Adrenal gland (tissue), 12 donors: Measurements from ENCODE around the gene HNRNPU. TPM values are rescaled to one million over a fixed set of nuclear protein-coding genes. Genes with fewer than 3 reads are reported as not detected.

Experiments used
- DNase-seq, 7 donors: peaks; one replicate each; pipeline ENCODE4 v3.0.0-alpha.2; 2019 to 2020
- H3K27ac ChIP-seq, 5 donors: fragments of 200-600 bp; sonication (generic) in 4 of 5; 1 replicate in 3 of 5; 2 replicates in 2 of 5; pipeline versions ENCODE4 v1.5.1 to v1.8.0; 2016 to 2020; ENCODE audit warnings: mild to moderate bottlenecking in 1 of 5
- H3K27me3 ChIP-seq: fragments of 200-600 bp; 2 replicates; pipeline ENCODE4 v1.8.0; 2021
- H3K36me3 ChIP-seq, 2 donors: fragments of 200-600 bp; replicated peaks in 1 of 2; 1 replicate in 1 of 2; 2 replicates in 1 of 2; pipeline versions ENCODE4 v1.5.1 to v1.8.0; 2018 to 2022
- H3K4me1 ChIP-seq, 2 donors: fragments of 200-600 bp; replicated peaks in 1 of 2; 1 replicate in 1 of 2; 2 replicates in 1 of 2; pipeline versions ENCODE4 v1.5.1 to v1.8.0; 2018 to 2021
- H3K4me3 ChIP-seq, 4 donors: fragments of 200-600 bp; sonication (generic) in 3 of 4; one replicate each; pipeline ENCODE4 v1.5.1; 2016 to 2018
- H3K9me3 ChIP-seq, 3 donors: fragments of 200-600 bp; sonication (generic) in 1 of 3; replicated peaks in 1 of 3; 1 replicate in 2 of 3; 2 replicates in 1 of 3; pipeline versions ENCODE4 v1.5.1 to v1.8.0; 2016 to 2021
- CTCF ChIP-seq, 6 experiments: fragments of 450-650 bp in 4 of 6; fragments of 200-600 bp in 2 of 6; sonication (generic) in 1 of 6; IDR thresholded peaks; 1 replicate in 5 of 6; 2 replicates in 1 of 6; pipeline versions ENCODE4 v1.5.1 to v1.8.0; 2016 to 2021; ENCODE audit warnings: antibody characterized with exemption in 6 of 6, mild to moderate bottlenecking in 2 of 6, moderate library complexity in 1 of 6
- POLR2A ChIP-seq, 2 donors: fragments of 450-650 bp; IDR thresholded peaks; one replicate each; pipeline ENCODE4 v1.6.1; 2017; ENCODE audit warnings: antibody characterized with exemption in 2 of 2, mild to moderate bottlenecking in 2 of 2, moderate library complexity in 1 of 2
- WGBS, 4 donors: extraction: QIAGEN DNeasy Blood & Tissue Kit in 2 of 4; methylation state at CpG; one replicate each; pipeline versions ENCODE4 v1.1.5 to v1.1.7; 2013 to 2017; 5-methylcytosine and 5-hydroxymethylcytosine counted together
- intact Hi-C, 2 donors: fragments of 100-400 bp; cut with DNase I; formaldehyde crosslinking; loops; one replicate each; pipeline versions ENCODE4 v1.14.1 to v1.15.0; 2022 to 2023
- polyA plus RNA-seq, 3 donors: library from polyadenylated mRNA; stranded (reverse); fragments of 200-250 nt in 2 of 3; fragments of 350-450 nt in 1 of 3; fragmentation: Illumina TruSeq in 1 of 3; extraction: RNeasy Lipid Tissue Mini Kit (QIAGEN cat#74804) in 1 of 3; gene quantifications; one replicate each; pipeline ENCODE4 v1.2.3, GENCODE V29; 2013 to 2014
- total RNA-seq, 9 donors: library from RNA; depleted of rRNA in 4 of 9; stranded (reverse); fragments of >200 nt in 4 of 9; fragments of 120-200 nt in 1 of 9; fragmentation: NEBNext Ultra II Directional in 1 of 9; extraction: Animal tissue kit (Norgen Biotek cat#: 25700) in 1 of 9; gene quantifications; one replicate each; pipeline versions ENCODE4 v1.1.0 to v1.2.4, GENCODE V29; 2013 to 2023
- donor health status: healthy with polysubstance abuse.
- donor health status: Bipolar disorder and iron deficiency.
- donor health status: DM: yes; HTN: yes; CAD: no.
- donor health status: DM: no; HTN: no; CAD: no.
- donor health status: DM: no; HTN: no; CAD: no.
- donor health status: DM: yes; HTN: yes; CAD: no.

HNRNPU gene
- total and polyA plus RNA-seq, 12 donors = 141 to 397 (median 253) TPM

GRCh38 chr1:244887281-244887680 is 22.9 kb upstream of the HNRNPU start:
- no peaks in the 10 kb centered on the region for H3K4me1 ChIP-seq
- H3K36me3 ChIP-seq = no peaks in the 10 kb centered on the region
- H3K4me3 ChIP-seq = no peak overlapping the region
- no peak overlapping the region for H3K27ac ChIP-seq
- intact Hi-C loops = no loop called here
- H3K27me3 ChIP-seq = no peaks in the 10 kb centered on the region
- no peaks in the 10 kb centered on the region for H3K9me3 ChIP-seq
- 67 to 88% (median 86%) methylated on average over 4 of the region's 4 CpGs for WGBS, 4 donors
- TF ChIP-seq CTCF (IDR thresholded peaks at IDR 0.05) = no peak
- no peak for TF ChIP-seq POLR2A (IDR thresholded peaks at IDR 0.05)
- DNase-seq = no peak

GRCh38 chr1:244881552-244882280 is 17.4 kb upstream of the HNRNPU start:
- H3K4me3 ChIP-seq = no peak overlapping the region
- intact Hi-C loops = no loop called here
- no peak for DNase-seq
- no peaks in the 10 kb centered on the region for H3K4me1 ChIP-seq
- no peaks in the 10 kb centered on the region for H3K27me3 ChIP-seq
- WGBS, 4 donors = 79 to 84% (median 81%) methylated on average over 11 of the region's 11 CpGs
- H3K36me3 ChIP-seq = no peaks in the 10 kb centered on the region
- H3K9me3 ChIP-seq = no peaks in the 10 kb centered on the region
- TF ChIP-seq CTCF (IDR thresholded peaks at IDR 0.05) (no peak), POLR2A (IDR thresholded peaks at IDR 0.05) (no peak)
- no peak overlapping the region for H3K27ac ChIP-seq

- Histone ChIP-seq H3K4me3 (no peak overlapping the region), H3K27me3 (no peaks in the 10 kb centered on the region), H3K4me1 (no peaks in the 10 kb centered on the region), H3K9me3 (no peaks in the 10 kb centered on the region), H3K36me3 (no peaks in the 10 kb centered on the region), H3K27ac (no peak overlapping the region)
- intact Hi-C loops = loop anchor here in 1 of 2 donors (10.0 kb wide), 1 partner anchor 76 kb away; no protein-coding TSS in a partner anchor
- TF ChIP-seq POLR2A (IDR thresholded peaks at IDR 0.05) = no peak
- TF ChIP-seq CTCF (IDR thresholded peaks at IDR 0.05) = no peak
- no peak for DNase-seq
- WGBS, 4 donors = 86 to 94% (median 93%) methylated on average over 5 of the region's 5 CpGs
Measured at GRCh38 chr1:244878681-244879080, 14.3 kb upstream of the HNRNPU start.

- no peaks in the 10 kb centered on the region for H3K9me3 ChIP-seq
- WGBS, 4 donors = 88 to 91% (median 89%) methylated on average over 8 of the region's 8 CpGs
Measured at GRCh38 chr1:244876228-244876910, 12.0 kb upstream of the HNRNPU start.

More at GRCh38 chr1:244876228-244876910, 12.0 kb upstream of the HNRNPU start:
- H3K36me3 ChIP-seq = no peaks in the 10 kb centered on the region
- intact Hi-C loops = loop anchor here in 1 of 2 donors (10.0 kb wide), 1 partner anchor 78 kb away; no protein-coding TSS in a partner anchor
- DNase-seq = no peak
- no peak overlapping the region for H3K27ac ChIP-seq
- no peaks in the 10 kb centered on the region for H3K27me3 ChIP-seq
- no peak overlapping the region for H3K4me3 ChIP-seq
- H3K4me1 ChIP-seq = no peaks in the 10 kb centered on the region
- TF ChIP-seq CTCF (IDR thresholded peaks at IDR 0.05) = no peak
- no peak for TF ChIP-seq POLR2A (IDR thresholded peaks at IDR 0.05)
